ENCODE results near the gene BORCS5.

DNA sequence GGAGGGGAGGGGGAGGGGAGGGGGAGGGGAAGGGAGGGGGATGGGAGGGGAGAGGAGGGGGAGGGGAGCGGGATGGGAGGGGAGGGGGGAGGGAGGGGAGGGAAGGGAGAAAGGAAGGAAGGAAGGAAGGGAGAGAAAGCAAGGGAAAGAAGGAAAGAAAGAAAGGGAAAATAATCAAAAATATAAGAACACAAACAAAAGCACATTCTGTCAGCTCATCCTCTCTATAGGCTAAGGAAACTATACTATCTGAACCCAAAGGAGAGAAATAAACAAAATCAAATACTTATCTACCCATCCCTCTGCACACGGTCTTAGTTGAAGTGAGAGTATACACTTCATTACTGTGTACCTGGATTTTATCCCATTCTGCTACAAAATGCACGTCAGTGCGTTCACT lies 33.8 kb upstream of the BORCS5 start:
- no peak for TF ChIP-seq EZH2phosphoT487 (IDR thresholded peaks at IDR 0.05; ENCODE audit: insufficient read depth, low read depth)
- TF ChIP-seq EZH2 (IDR thresholded peaks at IDR 0.05; ENCODE audit: insufficient read depth, poor library complexity, severe bottlenecking), result no peak

Measured in GM23248 (cell line).